CD14-positive monocyte (primary cell): Measurements from ENCODE around the gene ZBTB37. TPM values are rescaled to one million over a fixed set of nuclear protein-coding genes. Genes with fewer than 3 reads are reported as not detected.

Experiments
- DNase-seq, 3 donors: peaks; one replicate each; pipeline ENCODE4 v3.0.0-alpha.2; 2011 to 2022
- H2AFZ ChIP-seq: 2 replicates; pipeline ENCODE4 v1.6.0; 2012; ENCODE audit warnings: mild to moderate bottlenecking, low read depth, low read length, inconsistent platforms; ENCODE audit not compliant: insufficient read depth, poor library complexity, severe bottlenecking
- H3K27ac ChIP-seq, 2 donors: 1 replicate in 1 of 2; 2 replicates in 1 of 2; pipeline ENCODE4 v1.5.1; 2012 to 2013; ENCODE audit warnings: low read length in 2 of 2, control low read depth in 1 of 2, inconsistent platforms in 1 of 2, low read depth in 1 of 2, mild to moderate bottlenecking in 1 of 2
- H3K27me3 ChIP-seq, 2 donors: one replicate each; pipeline versions ENCODE4 v1.6.0 to v1.6.1; 2011 to 2013; ENCODE audit warnings: low read length in 2 of 2; ENCODE audit not compliant: control insufficient read depth in 2 of 2, insufficient read depth in 2 of 2
- H3K36me3 ChIP-seq, 2 donors: replicated peaks in 1 of 2; 1 replicate in 1 of 2; 2 replicates in 1 of 2; pipeline versions ENCODE4 v1.5.1 to v1.6.1; 2012 to 2013; ENCODE audit warnings: low read length in 2 of 2, control low read depth in 1 of 2, inconsistent platforms in 1 of 2, mild to moderate bottlenecking in 1 of 2; ENCODE audit not compliant: insufficient read depth in 2 of 2, control insufficient read depth in 1 of 2
- H3K4me1 ChIP-seq, 2 donors: 1 replicate in 1 of 2; 2 replicates in 1 of 2; pipeline versions ENCODE4 v1.5.1 to v1.6.1; 2012 to 2013; ENCODE audit warnings: low read length in 2 of 2, control low read depth in 1 of 2, inconsistent platforms in 1 of 2, mild to moderate bottlenecking in 1 of 2, moderate library complexity in 1 of 2; ENCODE audit not compliant: insufficient read depth in 2 of 2, control insufficient read depth in 1 of 2
- H3K4me2 ChIP-seq: replicated peaks from 2 replicates; pipeline ENCODE3; 2012; ENCODE audit warnings: low read length, moderate library complexity, mild to moderate bottlenecking; ENCODE audit not compliant: poor library complexity, severe bottlenecking; ENCODE audit errors: extremely low read depth
- H3K4me3 ChIP-seq, 3 experiments: fragments of 200-600 bp in 1 of 3; sonication (generic) in 1 of 3; replicated peaks in 1 of 3; 1 replicate in 2 of 3; 2 replicates in 1 of 3; pipeline ENCODE4 v1.5.1; 2011 to 2013; ENCODE audit warnings: low read length in 3 of 3, mild to moderate bottlenecking in 3 of 3, control low read depth in 2 of 3, low read depth in 2 of 3, inconsistent platforms in 1 of 3, moderate library complexity in 1 of 3
- H3K79me2 ChIP-seq: 2 replicates; pipeline ENCODE4 v1.6.0; 2012; ENCODE audit warnings: mild to moderate bottlenecking, control low read depth, inconsistent platforms, low read length, moderate library complexity; ENCODE audit not compliant: insufficient read depth
- H3K9ac ChIP-seq: 2 replicates; pipeline ENCODE4 v1.6.0; 2017; ENCODE audit warnings: low read length, mild to moderate bottlenecking; ENCODE audit not compliant: insufficient read depth, poor library complexity, severe bottlenecking
- H3K9me3 ChIP-seq, 2 donors: replicated peaks in 1 of 2; 1 replicate in 1 of 2; 2 replicates in 1 of 2; pipeline versions ENCODE4 v1.5.1 to v1.6.1; 2012 to 2013; ENCODE audit warnings: low read length in 2 of 2, control low read depth in 1 of 2; ENCODE audit not compliant: control insufficient read depth in 1 of 2, insufficient read depth in 1 of 2
- H4K20me1 ChIP-seq: 2 replicates; pipeline ENCODE4 v1.6.0; 2012; ENCODE audit warnings: mild to moderate bottlenecking, low read length, control low read depth, moderate library complexity; ENCODE audit not compliant: insufficient read depth
- H3K27ac Mint-ChIP-seq, 7 donors: one replicate each; pipeline ENCODE4 v1.8.0; 2020; ENCODE audit warnings: mild to moderate bottlenecking in 7 of 7, mixed read lengths in 7 of 7, moderate library complexity in 6 of 7, inconsistent platforms in 2 of 7
- H3K27me3 Mint-ChIP-seq, 3 donors: one replicate each; pipeline ENCODE4 v1.8.0; 2021 to 2022; ENCODE audit warnings: low read depth in 3 of 3, mild to moderate bottlenecking in 3 of 3, mixed read lengths in 3 of 3, moderate library complexity in 3 of 3, inconsistent platforms in 1 of 3
- H3K36me3 Mint-ChIP-seq, 2 donors: one replicate each; pipeline ENCODE4 v1.8.0; 2020; ENCODE audit warnings: mixed read lengths in 2 of 2, inconsistent platforms in 1 of 2, mild to moderate bottlenecking in 1 of 2
- H3K4me1 Mint-ChIP-seq: one replicate; pipeline ENCODE4 v1.8.0; 2020; ENCODE audit warnings: mild to moderate bottlenecking, mixed read lengths
- H3K4me3 Mint-ChIP-seq, 2 donors: one replicate each; pipeline ENCODE4 v1.8.0; 2020; ENCODE audit warnings: mild to moderate bottlenecking in 2 of 2, mixed read lengths in 2 of 2, moderate library complexity in 1 of 2
- H3K9me3 Mint-ChIP-seq, 7 donors: one replicate each; pipeline ENCODE4 v1.8.0; 2020 to 2022; ENCODE audit warnings: mixed read lengths in 7 of 7, mild to moderate bottlenecking in 6 of 7, moderate library complexity in 6 of 7, inconsistent platforms in 2 of 7
- WGBS: methylation state at CpG from one replicate; pipeline ENCODE4 v1.1.5; 2013; ENCODE audit warnings: missing lambda C conversion rate; ENCODE audit not compliant: insufficient coverage; 5-methylcytosine and 5-hydroxymethylcytosine counted together
- intact Hi-C, 2 donors: fragments of 100-400 bp; cut with micrococcal nuclease; formaldehyde crosslinking; loops; one replicate each; pipeline versions ENCODE4 v1.15.0 to v1.15.1; 2023
- polyA plus RNA-seq, 3 donors: library from polyadenylated mRNA; depleted of rRNA in 1 of 3; unstranded in 2 of 3; stranded (reverse) in 1 of 3; fragments of 300-500 nt in 2 of 3; fragments of >200 nt in 1 of 3; fragmentation: Illumina TruSeq in 2 of 3; gene quantifications; 1 replicate in 2 of 3; 2 replicates in 1 of 3; pipeline ENCODE4 v1.2.3, GENCODE V29; 2012 to 2021
- TF ChIP-seq, protein P1 (sequence below): fragments of 200-600 bp; IDR thresholded peaks from one replicate; pipeline ENCODE4 v1.8.0; 2022; ENCODE audit warnings: antibody characterized with exemption, mild to moderate bottlenecking

ZBTB37 gene
- polyA plus RNA-seq, 3 donors: 0.87 to 4.1 (median 0.91) TPM

DNA sequence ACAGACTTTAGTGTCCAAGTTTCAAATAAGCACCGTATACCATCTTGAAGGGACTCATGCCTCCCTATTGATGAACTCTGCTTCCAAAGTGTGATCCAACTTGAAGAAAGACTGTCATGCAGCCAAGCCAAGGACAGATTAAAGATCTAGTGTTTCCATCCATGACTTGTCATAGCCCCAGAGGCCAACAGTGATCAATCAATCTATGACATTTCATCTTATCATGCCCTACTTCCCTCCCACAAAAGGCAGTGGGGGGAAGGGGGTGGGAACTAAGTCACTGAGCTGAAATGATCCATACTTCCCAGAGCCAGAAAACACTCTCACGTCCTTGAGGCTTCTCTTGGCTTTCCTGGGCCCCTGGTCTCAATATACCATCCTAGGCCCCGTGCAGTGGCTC is 44.9 kb downstream of the ZBTB37 start:
- intact Hi-C loops: no loop called here
- H3K4me2 ChIP-seq: no peak overlapping the region

GRCh38 chr1:173914366-173914871 is 46.2 kb downstream of the ZBTB37 start:
- Mint-ChIP-seq H3K27ac (no peak overlapping the region), H3K27me3 (peaks cover 0 to 2% (median 2%) of the 10 kb centered on the region in 3 donors), H3K4me1 (no peaks in the 10 kb centered on the region), H3K9me3 (peaks cover 0 to 2% (median 0%) of the 10 kb centered on the region in 7 donors), H3K4me3 (no peak overlapping the region), H3K36me3 (no peaks in the 10 kb centered on the region)
- Histone ChIP-seq H3K4me1 (no peaks in the 10 kb centered on the region), H3K4me2 (no peak overlapping the region), H3K79me2 (no peaks in the 10 kb centered on the region), H3K9me3 (no peaks in the 10 kb centered on the region), H3K9ac (no peak overlapping the region), H3K27ac (no peak overlapping the region), H2AFZ (no peak overlapping the region), H4K20me1 (no peaks in the 10 kb centered on the region), H3K36me3 (no peaks in the 10 kb centered on the region), H3K4me3 (no peak overlapping the region), H3K27me3 (no peaks in the 10 kb centered on the region)
- TF ChIP-seq, protein P1, sequence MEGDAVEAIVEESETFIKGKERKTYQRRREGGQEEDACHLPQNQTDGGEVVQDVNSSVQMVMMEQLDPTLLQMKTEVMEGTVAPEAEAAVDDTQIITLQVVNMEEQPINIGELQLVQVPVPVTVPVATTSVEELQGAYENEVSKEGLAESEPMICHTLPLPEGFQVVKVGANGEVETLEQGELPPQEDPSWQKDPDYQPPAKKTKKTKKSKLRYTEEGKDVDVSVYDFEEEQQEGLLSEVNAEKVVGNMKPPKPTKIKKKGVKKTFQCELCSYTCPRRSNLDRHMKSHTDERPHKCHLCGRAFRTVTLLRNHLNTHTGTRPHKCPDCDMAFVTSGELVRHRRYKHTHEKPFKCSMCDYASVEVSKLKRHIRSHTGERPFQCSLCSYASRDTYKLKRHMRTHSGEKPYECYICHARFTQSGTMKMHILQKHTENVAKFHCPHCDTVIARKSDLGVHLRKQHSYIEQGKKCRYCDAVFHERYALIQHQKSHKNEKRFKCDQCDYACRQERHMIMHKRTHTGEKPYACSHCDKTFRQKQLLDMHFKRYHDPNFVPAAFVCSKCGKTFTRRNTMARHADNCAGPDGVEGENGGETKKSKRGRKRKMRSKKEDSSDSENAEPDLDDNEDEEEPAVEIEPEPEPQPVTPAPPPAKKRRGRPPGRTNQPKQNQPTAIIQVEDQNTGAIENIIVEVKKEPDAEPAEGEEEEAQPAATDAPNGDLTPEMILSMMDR: peak; percentile 67
- 95% methylated on average over 13 of the region's 13 CpGs for WGBS
- peak in 2 of 3 donors; percentile 1 to 7 for DNase-seq
- intact Hi-C loops: no loop called here

More for the DNA sequence above, 44.9 kb downstream of the ZBTB37 start:
- peaks cover 0 to 2% (median 0%) of the 10 kb centered on the region in 7 donors for H3K9me3 Mint-ChIP-seq
- Histone ChIP-seq H3K27ac (no peak overlapping the region), H2AFZ (no peak overlapping the region), H3K27me3 (no peaks in the 10 kb centered on the region), H3K36me3 (no peaks in the 10 kb centered on the region), H3K9me3 (no peaks in the 10 kb centered on the region), H4K20me1 (no peaks in the 10 kb centered on the region), H3K4me1 (no peaks in the 10 kb centered on the region), H3K9ac (no peak overlapping the region), H3K79me2 (no peaks in the 10 kb centered on the region), H3K4me3 (no peak overlapping the region)
- peaks cover 0 to 2% (median 2%) of the 10 kb centered on the region in 3 donors for H3K27me3 Mint-ChIP-seq
- WGBS: 93% methylated on average over 2 of the region's 3 CpGs
- H3K4me3 Mint-ChIP-seq: no peak overlapping the region
- TF ChIP-seq, protein P1: no peak
- no peaks in the 10 kb centered on the region for H3K36me3 Mint-ChIP-seq
- H3K27ac Mint-ChIP-seq: no peak overlapping the region
- no peak for DNase-seq
- H3K4me1 Mint-ChIP-seq: no peaks in the 10 kb centered on the region
